Right lobe of liver (tissue), 6 donors: ENCODE results near the gene PDZD2. TPM values are rescaled to one million over a fixed set of nuclear protein-coding genes. Genes with fewer than 3 reads are reported as not detected.

Experiments
- ATAC-seq, 4 donors: fragments of 200-7000 bp; cut with Tn5 transposase; one replicate each; pipeline ENCODE4 v1.9.1; 2020; ENCODE audit warnings: mild to moderate bottlenecking in 4 of 4, moderate library complexity in 4 of 4
- DNase-seq, 3 donors: peaks; one replicate each; pipeline ENCODE4 v3.0.0-alpha.2; 2020
- H3K27ac ChIP-seq, 3 donors: fragments of 200-600 bp; one replicate each; pipeline ENCODE4 v1.8.0; 2022
- H3K27me3 ChIP-seq, 2 donors: fragments of 200-600 bp; one replicate each; pipeline ENCODE4 v1.8.0; 2022
- H3K36me3 ChIP-seq, 4 donors: fragments of 200-600 bp; sonication (generic) in 1 of 4; one replicate each; pipeline versions ENCODE4 v1.5.1 to v1.8.0; 2017 to 2022; ENCODE audit warnings: control low read depth in 1 of 4
- H3K4me1 ChIP-seq, 4 donors: fragments of 200-600 bp; sonication (generic) in 1 of 4; one replicate each; pipeline versions ENCODE4 v1.5.1 to v1.8.0; 2017 to 2022; ENCODE audit warnings: control low read depth in 1 of 4
- H3K4me3 ChIP-seq, 3 donors: fragments of 200-600 bp; one replicate each; pipeline ENCODE4 v1.8.0; 2022
- H3K9me3 ChIP-seq, 4 donors: fragments of 200-600 bp; sonication (generic) in 1 of 4; one replicate each; pipeline versions ENCODE4 v1.5.1 to v1.8.0; 2017 to 2022; ENCODE audit warnings: control low read depth in 1 of 4
- POLR2A ChIP-seq: fragments of 450-650 bp; IDR thresholded peaks from one replicate; pipeline ENCODE4 v1.6.1; 2017; ENCODE audit warnings: antibody characterized with exemption, mild to moderate bottlenecking
- WGBS: methylation state at CpG from one replicate; pipeline ENCODE4 v1.1.6; 2018; ENCODE audit warnings: low coverage, low lambda C conversion rate; ENCODE audit not compliant: insufficient coverage; ENCODE audit errors: missing lambda C conversion rate; 5-methylcytosine and 5-hydroxymethylcytosine counted together
- intact Hi-C, 2 donors: fragments of 100-400 bp; cut with DNase I; formaldehyde crosslinking; loops; one replicate each; pipeline versions ENCODE4 v1.11.2 to v1.14.1; 2022
- total RNA-seq, 6 experiments: library from RNA; depleted of rRNA in 2 of 6; stranded (reverse); fragments of >200 nt in 2 of 6; fragmentation: NEBNext Ultra II Directional in 3 of 6; extraction: Animal tissue kit (Norgen Biotek cat#: 25700) in 3 of 6; gene quantifications; one replicate each; pipeline versions ENCODE4 v1.1.0 to v1.2.4, GENCODE V29; 2016 to 2023
- TF ChIP-seq, protein P1 (sequence below), 4 donors: fragments of 200-600 bp in 3 of 4; fragments of 450-650 bp in 1 of 4; IDR thresholded peaks; one replicate each; pipeline versions ENCODE4 v1.5.1 to v1.8.0; 2016 to 2022; ENCODE audit warnings: antibody characterized with exemption in 4 of 4, mild to moderate bottlenecking in 2 of 4
- donor health status: DM: no; HTN: yes; CAD: no.
- donor health status: DM: no; HTN: no; CAD: no.
- donor health status: DM: no; HTN: no; CAD: no.
- donor health status: DM: no; HTN: yes; CAD: no.
- donor health status: DM: no; HTN: yes; CAD: no.

The PDZD2 gene
- total RNA-seq, 6 experiments from 2014 or later: 0.43 to 1.9 (median 0.88) TPM

DNA sequence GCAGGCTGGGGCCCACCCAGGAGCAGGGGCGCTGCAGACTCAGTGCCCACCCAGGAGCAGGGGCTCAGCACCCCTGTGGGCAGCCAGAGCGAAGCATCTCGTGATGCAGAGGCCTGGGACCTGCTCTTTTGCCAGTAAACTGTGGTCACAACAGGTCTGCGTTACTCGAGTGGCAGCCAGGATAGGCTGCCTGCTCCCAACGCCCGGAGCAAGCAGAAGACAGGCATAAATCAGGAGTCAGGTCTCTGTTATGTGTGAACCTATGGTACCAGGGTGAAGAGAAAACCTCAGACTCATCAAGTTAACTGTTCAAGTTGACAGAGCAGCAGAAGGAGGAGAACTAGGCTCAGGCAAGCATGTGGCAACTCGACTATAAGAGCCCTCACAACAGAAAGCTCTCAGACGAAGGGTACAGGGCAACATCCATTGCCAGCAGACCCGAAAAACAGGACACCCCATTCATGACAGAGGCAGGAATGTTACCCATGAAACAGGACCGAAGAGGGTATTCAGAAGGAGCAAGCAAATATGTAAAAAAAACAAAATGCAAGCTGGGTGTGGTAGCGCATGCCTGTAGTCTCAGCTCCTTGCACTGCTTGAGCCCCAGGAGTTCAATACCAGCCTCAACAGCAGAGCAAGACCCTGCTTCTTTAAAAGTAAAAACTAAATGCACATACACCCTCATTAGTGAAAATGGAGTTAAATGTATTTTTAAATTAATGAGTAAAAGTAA lies 463.5 kb downstream of the PDZD2 start:
- intact Hi-C loops: no loop called here

DNA sequence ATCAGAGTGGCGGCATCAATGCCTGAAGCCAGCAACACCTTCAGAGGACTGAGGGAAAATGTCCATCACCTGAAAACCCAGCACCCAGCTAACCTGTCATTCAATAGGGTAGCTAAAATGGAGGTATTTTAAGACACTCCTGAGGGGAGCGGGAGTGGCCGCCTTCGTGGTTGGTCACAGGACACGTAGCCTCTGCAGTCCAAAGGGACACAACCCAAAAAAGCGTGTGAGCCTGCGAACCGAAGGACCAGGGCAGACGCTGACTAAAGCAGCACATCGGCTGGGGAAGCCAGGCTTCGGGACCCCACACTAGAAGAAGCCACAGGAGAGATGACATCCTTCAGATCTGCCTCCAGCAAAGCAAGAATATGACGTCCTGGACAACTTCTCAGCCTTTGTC lies 464.6 kb downstream of the PDZD2 start:
- no peaks in the 10 kb centered on the region for H3K9me3 ChIP-seq
- peaks cover 0 to 69% (median 26%) of the 10 kb centered on the region in 4 donors for H3K36me3 ChIP-seq
- TF ChIP-seq, protein P1, sequence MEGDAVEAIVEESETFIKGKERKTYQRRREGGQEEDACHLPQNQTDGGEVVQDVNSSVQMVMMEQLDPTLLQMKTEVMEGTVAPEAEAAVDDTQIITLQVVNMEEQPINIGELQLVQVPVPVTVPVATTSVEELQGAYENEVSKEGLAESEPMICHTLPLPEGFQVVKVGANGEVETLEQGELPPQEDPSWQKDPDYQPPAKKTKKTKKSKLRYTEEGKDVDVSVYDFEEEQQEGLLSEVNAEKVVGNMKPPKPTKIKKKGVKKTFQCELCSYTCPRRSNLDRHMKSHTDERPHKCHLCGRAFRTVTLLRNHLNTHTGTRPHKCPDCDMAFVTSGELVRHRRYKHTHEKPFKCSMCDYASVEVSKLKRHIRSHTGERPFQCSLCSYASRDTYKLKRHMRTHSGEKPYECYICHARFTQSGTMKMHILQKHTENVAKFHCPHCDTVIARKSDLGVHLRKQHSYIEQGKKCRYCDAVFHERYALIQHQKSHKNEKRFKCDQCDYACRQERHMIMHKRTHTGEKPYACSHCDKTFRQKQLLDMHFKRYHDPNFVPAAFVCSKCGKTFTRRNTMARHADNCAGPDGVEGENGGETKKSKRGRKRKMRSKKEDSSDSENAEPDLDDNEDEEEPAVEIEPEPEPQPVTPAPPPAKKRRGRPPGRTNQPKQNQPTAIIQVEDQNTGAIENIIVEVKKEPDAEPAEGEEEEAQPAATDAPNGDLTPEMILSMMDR (IDR thresholded peaks at IDR 0.05): no peak
- TF ChIP-seq POLR2A: no peak
- no peak for DNase-seq
- H3K27ac ChIP-seq: no peak overlapping the region
- 65% methylated on average over 4 of the region's 12 CpGs for WGBS
- H3K27me3 ChIP-seq: no peaks in the 10 kb centered on the region
- H3K4me3 ChIP-seq: no peak overlapping the region
- ATAC-seq: no peak
- intact Hi-C loops: no loop called here
- no peaks in the 10 kb centered on the region for H3K4me1 ChIP-seq

More for the DNA sequence above, 463.5 kb downstream of the PDZD2 start:
- peaks cover 0 to 61% (median 23%) of the 10 kb centered on the region in 4 donors for H3K36me3 ChIP-seq
- no peaks in the 10 kb centered on the region for H3K27me3 ChIP-seq
- no peak overlapping the region for H3K4me3 ChIP-seq
- DNase-seq (no peak), ATAC-seq (no peak)
- 88% methylated on average over 8 of the region's 12 CpGs for WGBS
- no peaks in the 10 kb centered on the region for H3K9me3 ChIP-seq
- no peaks in the 10 kb centered on the region for H3K4me1 ChIP-seq
- no peak overlapping the region for H3K27ac ChIP-seq
- no peak for TF ChIP-seq POLR2A
- TF ChIP-seq, protein P1 (IDR thresholded peaks at IDR 0.05): no peak

DNA sequence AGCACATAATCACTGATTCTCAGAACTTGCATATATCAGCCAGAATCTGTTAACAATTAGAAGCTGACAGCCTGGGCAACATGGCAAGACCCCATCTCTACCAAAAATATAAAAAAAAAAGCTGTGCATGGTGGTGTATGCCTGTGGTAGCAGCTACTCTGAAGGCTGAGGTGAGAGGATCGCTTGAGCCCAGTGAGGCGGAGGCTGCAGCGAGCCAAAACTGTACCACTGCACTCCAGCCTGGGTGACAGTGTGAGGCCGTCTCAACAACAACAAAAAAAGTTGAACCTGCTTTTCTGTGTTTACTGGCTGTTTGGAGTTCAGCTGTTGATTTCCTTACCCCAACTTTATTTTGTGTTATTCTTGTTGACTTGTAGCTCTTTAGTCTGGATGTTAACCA lies 468.4 kb downstream of the PDZD2 start:
- TF ChIP-seq POLR2A: no peak
- TF ChIP-seq, protein P1 (IDR thresholded peaks at IDR 0.05): no peak
- Histone ChIP-seq H3K27ac (no peak overlapping the region), H3K36me3 (peaks cover 0 to 90% (median 28%) of the 10 kb centered on the region in 4 donors), H3K9me3 (no peaks in the 10 kb centered on the region), H3K4me1 (no peaks in the 10 kb centered on the region), H3K4me3 (no peak overlapping the region), H3K27me3 (no peaks in the 10 kb centered on the region)
- DNase-seq: no peak
- 100% methylated on average over 4 of the region's 4 CpGs for WGBS
- ATAC-seq: no peak
- intact Hi-C loops: no loop called here

DNA sequence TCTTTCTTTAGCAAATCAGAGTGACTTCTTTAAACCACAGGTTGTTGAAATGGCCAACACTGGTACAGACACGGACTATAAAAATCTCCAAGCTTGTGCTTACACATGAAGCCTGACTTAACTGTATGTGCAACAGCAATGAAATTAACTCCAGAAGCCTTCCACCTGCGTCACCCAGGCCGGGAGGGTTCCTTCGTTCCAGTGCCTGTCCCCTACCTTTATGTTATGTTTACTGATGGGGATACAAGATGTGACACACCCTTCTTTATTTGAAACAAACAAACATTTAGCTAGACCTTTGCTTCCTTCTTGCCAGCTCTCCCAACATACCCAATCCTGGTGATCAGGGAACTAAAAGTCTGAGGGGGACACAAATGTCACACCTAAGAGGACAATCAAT lies 469.2 kb downstream of the PDZD2 start:
- Histone ChIP-seq H3K4me1 (no peaks in the 10 kb centered on the region), H3K27me3 (no peaks in the 10 kb centered on the region), H3K27ac (no peak overlapping the region), H3K36me3 (peaks cover 0 to 90% (median 25%) of the 10 kb centered on the region in 4 donors), H3K9me3 (no peaks in the 10 kb centered on the region), H3K4me3 (no peak overlapping the region)
- intact Hi-C loops: no loop called here
- 96% methylated on average over 4 of the region's 4 CpGs for WGBS
- ATAC-seq (no peak), DNase-seq (no peak)
- TF ChIP-seq POLR2A: no peak
- TF ChIP-seq, protein P1 (IDR thresholded peaks at IDR 0.05): no peak
